Epithelial cell of esophagus (primary cell): ENCODE measurements around the gene CGB2.
"Not testable (repeated sequence)": the region's sequence is repeated elsewhere in the genome, so short reads cannot be mapped to it uniquely, and the experiment has no call there.

Experiments used
- DNase-seq: peaks from one replicate; pipeline ENCODE4 v3.0.0; 2010; ENCODE audit warnings: low read depth
- H3K4me3 ChIP-seq: 2 replicates; pipeline ENCODE4 v1.5.1; 2011; ENCODE audit warnings: mild to moderate bottlenecking, low read length, control low read depth
- CTCF ChIP-seq: IDR thresholded peaks from 2 replicates; pipeline ENCODE4 v1.5.1; 2011; ENCODE audit warnings: low read depth, mild to moderate bottlenecking, low read length, control low read depth, inconsistent platforms; ENCODE audit not compliant: insufficient read depth; ENCODE audit errors: missing control alignments

CGB2 gene

GRCh38 chr19:49050376-49051033, 18.8 kb downstream of the CGB2 start:
- DNase-seq: peak; percentile 94
- H3K4me3 ChIP-seq: not testable (repeated sequence)

GRCh38 chr19:49056101-49056901, 24.6 kb downstream of the CGB2 start:
- peak; percentile 68 for DNase-seq
- TF ChIP-seq CTCF: peak; percentile 18
- H3K4me3 ChIP-seq: peak overlapping the region; percentile 62

GRCh38 chr19:49056902-49057596, 25.4 kb downstream of the CGB2 start:
- not testable (repeated sequence) for DNase-seq
- H3K4me3 ChIP-seq: peak overlapping the region; percentile 62

GRCh38 chr19:49057636-49058234, 26.0 kb downstream of the CGB2 start, which contains the start of gene CGB7:
TSS of gene CGB7 (minus strand) at chr19:49057749. CDS start at chr19:49055375, 2,374 bp downstream.
- H3K4me3 ChIP-seq: peak within 1 kb of the TSS; percentile 62
- TF ChIP-seq CTCF: no peak
- peak; percentile 73 for DNase-seq

GRCh38 chr19:49058562-49058961, 26.9 kb downstream of the CGB2 start:
- no peak overlapping the region for H3K4me3 ChIP-seq
- no peak for TF ChIP-seq CTCF
- DNase-seq: peak; percentile 57

GRCh38 chr19:49059053-49059452, 27.4 kb downstream of the CGB2 start:
- TF ChIP-seq CTCF: no peak
- no peak overlapping the region for H3K4me3 ChIP-seq
- DNase-seq: no peak

GRCh38 chr19:49061000-49061399, 29.3 kb downstream of the CGB2 start:
- no peak overlapping the region for H3K4me3 ChIP-seq
- DNase-seq: no peak
- no peak for TF ChIP-seq CTCF
